Thyroid gland (tissue), 4 donors: Measurements from ENCODE around the gene TOMM40. TPM values are rescaled to one million over a fixed set of nuclear protein-coding genes. Genes with fewer than 3 reads are reported as not detected.

Experiments used
- DNase-seq, 2 donors: peaks; one replicate each; pipeline ENCODE4 v3.0.0-alpha.2; 2019
- H3K27ac ChIP-seq, 3 donors: fragments of 200-600 bp; sonication (generic); 1 replicate in 2 of 3; 2 replicates in 1 of 3; pipeline ENCODE4 v1.5.1; 2016 to 2019; ENCODE audit warnings: mild to moderate bottlenecking in 1 of 3, moderate library complexity in 1 of 3
- H3K27me3 ChIP-seq: fragments of 200-600 bp; sonication (generic); one replicate; pipeline ENCODE4 v1.5.1; 2019
- H3K36me3 ChIP-seq, 2 donors: fragments of 200-600 bp; sonication (generic); one replicate each; pipeline ENCODE4 v1.5.1; 2016 to 2019
- H3K4me1 ChIP-seq, 2 donors: fragments of 200-600 bp; sonication (generic); one replicate each; pipeline ENCODE4 v1.5.1; 2017 to 2019
- H3K4me3 ChIP-seq, 3 donors: fragments of 200-600 bp; sonication (generic); replicated peaks in 1 of 3; 1 replicate in 2 of 3; 2 replicates in 1 of 3; pipeline ENCODE4 v1.5.1; 2016; ENCODE audit warnings: mild to moderate bottlenecking in 1 of 3
- H3K9me3 ChIP-seq: fragments of 200-600 bp; sonication (generic); one replicate; pipeline ENCODE4 v1.5.1; 2017
- POLR2A ChIP-seq, 2 donors: fragments of 450-650 bp; IDR thresholded peaks; one replicate each; pipeline ENCODE4 v1.6.1; 2017; ENCODE audit warnings: antibody characterized with exemption in 2 of 2, mild to moderate bottlenecking in 2 of 2, moderate library complexity in 1 of 2
- WGBS, 2 donors: methylation state at CpG; one replicate each; pipeline ENCODE4 v1.1.5; 2017; 5-methylcytosine and 5-hydroxymethylcytosine counted together
- intact Hi-C: fragments of 100-400 bp; cut with DNase I; formaldehyde crosslinking; loops from one replicate; pipeline ENCODE4 v1.15.1; 2023
- total RNA-seq, 4 donors: library from RNA; depleted of rRNA; stranded (reverse); fragments of >200 nt; gene quantifications; one replicate each; pipeline ENCODE4 v1.2.3, GENCODE V29; 2016
- TF ChIP-seq, protein P1 (sequence below), 6 experiments: fragments of 200-600 bp in 3 of 6; fragments of 450-650 bp in 3 of 6; sonication (generic) in 3 of 6; IDR thresholded peaks; one replicate each; pipeline ENCODE4 v1.5.1; 2016 to 2019; ENCODE audit warnings: antibody characterized with exemption in 6 of 6, mild to moderate bottlenecking in 2 of 6, inconsistent platforms in 1 of 6, moderate library complexity in 1 of 6

Gene TOMM40
- total RNA-seq, 4 donors from 2014 or later: 40.2 to 82.8 (median 58.3) TPM

DNA sequence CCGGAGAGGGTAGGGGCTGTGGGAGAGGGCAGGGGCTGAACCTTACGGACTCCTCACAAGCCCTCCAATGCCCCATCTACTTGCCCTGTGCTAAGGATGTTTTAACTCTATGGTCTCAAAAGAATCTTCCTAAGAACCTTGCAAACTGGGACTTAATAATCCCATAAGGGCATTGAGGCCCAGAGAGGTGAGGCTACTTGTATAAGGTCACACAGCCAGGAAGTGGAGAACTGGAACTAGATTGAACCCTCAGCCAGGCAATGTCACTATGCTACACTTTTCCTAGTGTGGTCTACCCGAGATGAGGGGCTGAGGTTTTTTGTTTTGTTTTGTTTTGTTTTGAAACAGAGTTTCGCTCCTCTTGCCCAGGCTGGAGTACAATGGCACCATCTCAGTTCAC is 40.5 kb downstream of the TOMM40 start:
- DNase-seq: no peak
- no peaks in the 10 kb centered on the region for H3K9me3 ChIP-seq
- H3K4me1 ChIP-seq: peaks cover 0 to 4% of the 10 kb centered on the region in 2 donors
- no peak overlapping the region for H3K27ac ChIP-seq
- 89 to 91% methylated on average over 4 of the region's 4 CpGs for WGBS, 2 donors
- H3K36me3 ChIP-seq: no peaks in the 10 kb centered on the region
- no peak overlapping the region for H3K4me3 ChIP-seq
- no peaks in the 10 kb centered on the region for H3K27me3 ChIP-seq
- TF ChIP-seq, protein P1, sequence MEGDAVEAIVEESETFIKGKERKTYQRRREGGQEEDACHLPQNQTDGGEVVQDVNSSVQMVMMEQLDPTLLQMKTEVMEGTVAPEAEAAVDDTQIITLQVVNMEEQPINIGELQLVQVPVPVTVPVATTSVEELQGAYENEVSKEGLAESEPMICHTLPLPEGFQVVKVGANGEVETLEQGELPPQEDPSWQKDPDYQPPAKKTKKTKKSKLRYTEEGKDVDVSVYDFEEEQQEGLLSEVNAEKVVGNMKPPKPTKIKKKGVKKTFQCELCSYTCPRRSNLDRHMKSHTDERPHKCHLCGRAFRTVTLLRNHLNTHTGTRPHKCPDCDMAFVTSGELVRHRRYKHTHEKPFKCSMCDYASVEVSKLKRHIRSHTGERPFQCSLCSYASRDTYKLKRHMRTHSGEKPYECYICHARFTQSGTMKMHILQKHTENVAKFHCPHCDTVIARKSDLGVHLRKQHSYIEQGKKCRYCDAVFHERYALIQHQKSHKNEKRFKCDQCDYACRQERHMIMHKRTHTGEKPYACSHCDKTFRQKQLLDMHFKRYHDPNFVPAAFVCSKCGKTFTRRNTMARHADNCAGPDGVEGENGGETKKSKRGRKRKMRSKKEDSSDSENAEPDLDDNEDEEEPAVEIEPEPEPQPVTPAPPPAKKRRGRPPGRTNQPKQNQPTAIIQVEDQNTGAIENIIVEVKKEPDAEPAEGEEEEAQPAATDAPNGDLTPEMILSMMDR (IDR thresholded peaks at IDR 0.05): no peak
- no peak for TF ChIP-seq POLR2A (IDR thresholded peaks at IDR 0.05)
- intact Hi-C loops: no loop called here

DNA sequence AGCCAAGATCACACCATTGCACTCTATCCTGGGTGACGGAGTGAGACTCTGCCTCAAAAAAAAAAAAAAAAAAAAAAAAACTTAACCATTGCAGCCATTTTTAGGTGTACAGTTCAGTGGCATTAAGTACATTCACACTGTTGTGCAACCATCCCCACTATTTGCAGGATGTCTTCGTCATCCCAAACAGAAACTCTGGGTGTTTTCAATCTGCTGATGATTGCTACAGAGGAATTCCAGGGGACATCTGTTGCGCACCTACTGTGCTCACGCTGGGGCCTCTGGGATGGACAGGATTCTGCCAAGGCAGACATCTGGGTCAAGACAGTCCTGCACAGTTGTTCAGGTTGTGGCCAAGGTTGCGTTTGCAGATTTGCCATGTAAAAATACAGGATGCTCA is 48.6 kb downstream of the TOMM40 start:
- no peak overlapping the region for H3K27ac ChIP-seq
- TF ChIP-seq, protein P1 (IDR thresholded peaks at IDR 0.05): no peak
- no peak for TF ChIP-seq POLR2A (IDR thresholded peaks at IDR 0.05)
- DNase-seq: no peak
- H3K36me3 ChIP-seq: no peaks in the 10 kb centered on the region
- intact Hi-C loops: no loop called here
- H3K4me3 ChIP-seq: no peak overlapping the region
- H3K4me1 ChIP-seq: no peaks in the 10 kb centered on the region
- no peaks in the 10 kb centered on the region for H3K27me3 ChIP-seq
- H3K9me3 ChIP-seq: no peaks in the 10 kb centered on the region
- WGBS, 2 donors: 76 to 92% methylated on average over 5 of the region's 5 CpGs

DNA sequence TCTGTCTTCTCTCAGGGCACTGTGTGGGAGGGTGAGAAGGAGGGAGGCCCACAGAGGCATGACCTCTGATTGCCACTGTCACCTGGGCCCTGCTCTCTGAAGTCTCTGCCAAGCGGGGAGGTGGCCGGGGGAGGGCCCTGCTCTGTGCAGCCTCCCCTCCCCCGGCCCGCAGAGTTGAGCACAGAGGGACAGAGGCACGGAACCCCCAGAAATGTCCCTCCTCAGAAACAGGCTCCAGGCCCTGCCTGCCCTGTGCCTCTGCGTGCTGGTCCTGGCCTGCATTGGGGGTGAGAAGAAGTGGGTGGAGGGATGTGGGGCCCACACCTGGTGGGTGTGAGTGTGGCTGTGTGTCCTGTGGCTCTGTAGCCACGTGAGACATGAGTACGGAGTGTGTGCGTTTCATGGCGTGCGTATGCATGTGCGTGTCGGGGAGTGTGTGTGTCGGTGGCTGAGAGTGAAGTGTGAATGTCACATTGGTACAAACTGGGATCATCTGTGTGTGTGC is 51.1 kb downstream of the TOMM40 start, which contains the start of gene APOC4:
Gene APOC4, plus strand, starts transcription at position 171 of the 505 bp plus-strand sequence. Its CDS starts 41 bp downstream, at position 212.
- no peaks in the 10 kb centered on the region for H3K9me3 ChIP-seq
- H3K36me3 ChIP-seq: no peaks in the 10 kb centered on the region
- no peak within 1 kb of the TSS for H3K4me3 ChIP-seq
- no peaks in the 10 kb centered on the region for H3K4me1 ChIP-seq
- no peak for DNase-seq
- WGBS, 2 donors: 82 to 83% methylated on average over 11 to 14 of the region's 14 CpGs
- H3K27me3 ChIP-seq: no peaks in the 10 kb centered on the region
- intact Hi-C loops: no loop called here
- no peak within 1 kb of the TSS for H3K27ac ChIP-seq
- no peak for TF ChIP-seq POLR2A (IDR thresholded peaks at IDR 0.05)
- TF ChIP-seq, protein P1 (IDR thresholded peaks at IDR 0.05): no peak

DNA sequence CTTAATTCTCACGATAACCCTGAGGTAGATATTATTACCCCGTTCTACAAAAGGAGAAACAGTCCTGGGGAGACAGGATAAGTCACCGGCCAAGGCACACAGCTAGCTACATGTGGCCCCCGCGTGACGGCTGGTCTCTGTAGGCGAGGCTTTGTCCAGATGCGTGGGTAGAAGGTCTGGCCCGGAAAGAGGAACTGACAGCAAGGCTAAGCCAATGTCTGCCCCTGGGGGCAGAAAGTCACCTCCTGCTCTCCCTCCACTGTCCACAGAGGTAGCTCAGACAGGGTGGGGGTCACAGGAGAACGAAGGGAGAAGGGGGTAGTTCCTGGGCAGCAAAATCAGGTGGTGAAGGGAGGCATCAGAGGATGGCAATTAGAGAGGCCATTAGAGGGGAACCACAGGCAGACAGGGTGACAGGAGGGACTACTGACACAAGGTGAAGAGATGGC is 52.8 kb downstream of the TOMM40 start:
- intact Hi-C loops: no loop called here
- H3K27me3 ChIP-seq: no peaks in the 10 kb centered on the region
- H3K36me3 ChIP-seq: no peaks in the 10 kb centered on the region
- peak in 1 of 2 donors; percentile 5 for DNase-seq
- TF ChIP-seq, protein P1 (IDR thresholded peaks at IDR 0.05): no peak
- no peak for TF ChIP-seq POLR2A (IDR thresholded peaks at IDR 0.05)
- WGBS, 2 donors: 70 to 74% methylated on average over 6 to 10 of the region's 10 CpGs
- H3K9me3 ChIP-seq: no peaks in the 10 kb centered on the region
- no peaks in the 10 kb centered on the region for H3K4me1 ChIP-seq
- no peak overlapping the region for H3K27ac ChIP-seq
- H3K4me3 ChIP-seq: no peak overlapping the region

DNA sequence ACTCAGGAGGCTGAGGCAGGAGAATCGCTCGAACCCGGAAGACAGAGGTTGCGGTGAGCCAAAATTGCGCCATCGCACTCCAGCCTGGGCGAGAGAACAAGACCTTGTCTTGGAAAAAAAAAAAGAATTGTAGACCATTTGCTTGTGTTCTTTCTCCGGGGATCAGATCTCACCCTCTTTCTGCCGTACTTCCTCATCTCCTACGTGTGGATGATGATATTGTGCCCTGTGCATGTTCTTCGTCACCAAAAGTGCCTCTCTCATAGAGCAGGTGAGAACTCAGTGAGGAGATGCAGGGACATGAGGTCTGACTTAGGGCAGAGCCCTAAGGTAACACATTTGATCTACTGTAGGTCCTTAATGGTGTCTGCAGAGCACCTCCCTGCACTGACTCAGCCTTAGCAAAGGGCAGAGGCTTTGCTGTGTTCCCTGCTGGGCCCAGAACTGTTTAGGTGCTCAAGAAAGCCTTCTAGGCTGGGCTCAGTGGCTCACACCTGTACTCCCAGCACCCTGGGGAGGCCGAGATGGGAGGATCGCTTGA is 56.1 kb downstream of the TOMM40 start:
- intact Hi-C loops: no loop called here

More for the DNA sequence above, 56.1 kb downstream of the TOMM40 start:
- no peak for DNase-seq
- Histone ChIP-seq H3K27me3 (no peaks in the 10 kb centered on the region), H3K4me3 (no peak overlapping the region), H3K4me1 (peaks cover 5 to 6% of the 10 kb centered on the region in 2 donors), H3K36me3 (peaks cover 0 to 4% of the 10 kb centered on the region in 2 donors), H3K9me3 (no peaks in the 10 kb centered on the region), H3K27ac (no peak overlapping the region)
- WGBS, 2 donors: 90 to 95% methylated on average over 11 to 13 of the region's 13 CpGs
- TF ChIP-seq POLR2A (IDR thresholded peaks at IDR 0.05): no peak
- TF ChIP-seq, protein P1 (IDR thresholded peaks at IDR 0.05): no peak
